A549 (cell line): ENCODE measurements around the gene PPP1R14B. TPM values are rescaled to one million over a fixed set of nuclear protein-coding genes. Genes with fewer than 3 reads are reported as not detected.

Experiments
- ATAC-seq, 2 experiments: fragments of 200-7000 bp in 1 of 2; fragments of >200 bp in 1 of 2; cut with Nextera tagmentation in 1 of 2; cut with Tn5 transposase in 1 of 2; 3 replicates each; pipeline versions ENCODE4 v1.8.0 to v1.9.1; 2018 to 2020; ENCODE audit warnings: mild to moderate bottlenecking in 1 of 2, moderate library complexity in 1 of 2
- CTCF ChIA-PET: fragments of 300-600 bp; sonication (Branson Sonifier 250); formaldehyde crosslinking; extraction: SDS; loops from one replicate; lab custom pipeline; 2021; ENCODE audit warnings: antibody characterized with exemption, inconsistent platforms; lab: Yijun Ruan, JAX
- POLR2A ChIA-PET: fragments of 350-600 bp; formaldehyde crosslinking; extraction: SDS; loops from one replicate; lab custom pipeline; 2021; ENCODE audit warnings: antibody characterized with exemption, inconsistent platforms; lab: Yijun Ruan, JAX
- DNase-seq, 2 experiments: peaks; one replicate each; pipeline versions ENCODE4 v3.0.0 to v3.0.0-alpha.2; 2011 to 2016; ENCODE audit warnings: low read depth in 1 of 2, low spot score in 1 of 2
- FAIRE-seq: peaks from 2 replicates; lab custom pipeline; 2011; peaks lifted over from hg19 to GRCh38; lab: Jason Lieb, UNC
- H3K27ac ChIP-seq, 2 experiments: fragments of >200 bp; sonication (Bioruptor Twin); formaldehyde crosslinking; 3 replicates each; pipeline ENCODE4 v1.5.1; 2016 to 2017
- H3K4me1 ChIP-seq: fragments of >200 bp; sonication (Bioruptor Twin); formaldehyde crosslinking; 3 replicates; pipeline ENCODE4 v1.6.1; 2016
- H3K4me2 ChIP-seq: fragments of >200 bp; sonication (Bioruptor Twin); formaldehyde crosslinking; 3 replicates; pipeline ENCODE4 v1.6.1; 2016
- H3K4me3 ChIP-seq: fragments of >200 bp; sonication (Bioruptor Twin); formaldehyde crosslinking; 3 replicates; pipeline ENCODE4 v1.5.1; 2016
- H3K9me3 ChIP-seq: fragments of >200 bp; sonication (Bioruptor Twin); formaldehyde crosslinking; 3 replicates; pipeline ENCODE4 v1.6.1; 2016
- BCL3 ChIP-seq: fragments of >200 bp; sonication (Bioruptor Twin); formaldehyde crosslinking; IDR thresholded peaks from 3 replicates; pipeline ENCODE4 v1.6.1; 2016
- CEBPB ChIP-seq, 2 experiments: fragments of >200 bp in 1 of 2; sonication (Bioruptor Twin) in 1 of 2; formaldehyde crosslinking in 1 of 2; IDR thresholded peaks; 2 replicates each; pipeline ENCODE4 v1.6.1; 2012 to 2016
- CHD2 ChIP-seq: fragments of 150-350 bp; IDR thresholded peaks from 2 replicates; pipeline ENCODE4 v1.6.1; 2014; ENCODE audit warnings: low read length; ENCODE audit not compliant: partially characterized antibody
- CTCF ChIP-seq: fragments of >200 bp; sonication (Bioruptor Twin); formaldehyde crosslinking; IDR thresholded peaks from 3 replicates; pipeline ENCODE4 v1.5.1; 2016
- E2F6 ChIP-seq: IDR thresholded peaks from 2 replicates; pipeline ENCODE4 v1.6.1; 2012; ENCODE audit warnings: low read depth, borderline replicate concordance
- ELK1 ChIP-seq: fragments of 150-350 bp; IDR thresholded peaks from 2 replicates; pipeline ENCODE4 v1.6.1; 2014; ENCODE audit warnings: low read depth, mild to moderate bottlenecking, low read length
- FOSB ChIP-seq: fragments of 250-450 bp; sonication (Bioruptor Pico); IDR thresholded peaks from 2 replicates; pipeline ENCODE4 v1.5.0; 2020; ENCODE audit warnings: mild to moderate bottlenecking, moderate library complexity
- FOXS1 ChIP-seq: fragments of 250-450 bp; sonication (Bioruptor Pico); IDR thresholded peaks from 2 replicates; pipeline ENCODE4 v1.5.0; 2020; ENCODE audit warnings: mild to moderate bottlenecking, moderate library complexity
- HDAC2 ChIP-seq: fragments of 200-600 bp; sonication (generic); IDR thresholded peaks from 2 replicates; pipeline ENCODE4 v1.6.1; 2016
- HEYL ChIP-seq: fragments of 250-450 bp; sonication (Bioruptor Pico); IDR thresholded peaks from 2 replicates; pipeline ENCODE4 v1.8.0; 2021; ENCODE audit warnings: mild to moderate bottlenecking, moderate library complexity
- JUN ChIP-seq, 2 experiments: fragments of >200 bp; sonication (Bioruptor Twin); formaldehyde crosslinking; IDR thresholded peaks; 2 replicates in 1 of 2; 3 replicates in 1 of 2; pipeline ENCODE4 v1.6.1; 2016 to 2017
- KDM1A ChIP-seq: fragments of 200-600 bp; sonication (generic); IDR thresholded peaks from 2 replicates; pipeline ENCODE4 v1.6.1; 2016; ENCODE audit warnings: low read depth, mild to moderate bottlenecking
- KDM5A ChIP-seq: fragments of 200-600 bp; sonication (generic); IDR thresholded peaks from 2 replicates; pipeline ENCODE4 v1.6.1; 2016; ENCODE audit warnings: antibody characterized with exemption, mild to moderate bottlenecking
- MAX ChIP-seq: IDR thresholded peaks from 2 replicates; pipeline ENCODE4 v1.6.1; 2012
- NFE2L2 ChIP-seq: fragments of 150-350 bp; conservative IDR thresholded peaks from 2 replicates; pipeline ENCODE4 v1.6.1; 2014; ENCODE audit warnings: low read length
- PHF8 ChIP-seq: fragments of 200-600 bp; sonication (generic); IDR thresholded peaks from 2 replicates; pipeline ENCODE4 v1.6.1; 2016; ENCODE audit warnings: low read depth, mild to moderate bottlenecking, antibody characterized with exemption, moderate library complexity, borderline replicate concordance
- RAD21 ChIP-seq, 2 experiments: fragments of >200 bp in 1 of 2; sonication (Bioruptor Twin) in 1 of 2; formaldehyde crosslinking in 1 of 2; IDR thresholded peaks in 1 of 2; conservative IDR thresholded peaks in 1 of 2; 2 replicates in 1 of 2; 3 replicates in 1 of 2; pipeline ENCODE4 v1.6.1; 2012 to 2018; ENCODE audit warnings: inconsistent platforms in 1 of 2
- RARB ChIP-seq: fragments of 250-450 bp; sonication (Bioruptor Pico); IDR thresholded peaks from 2 replicates; pipeline ENCODE4 v1.8.0; 2021; ENCODE audit warnings: mild to moderate bottlenecking, moderate library complexity
- SMC3 ChIP-seq: fragments of >200 bp; sonication (Bioruptor Twin); formaldehyde crosslinking; IDR thresholded peaks from 3 replicates; pipeline ENCODE4 v1.6.1; 2018; ENCODE audit warnings: inconsistent platforms
- WGBS: methylation state at CpG from one replicate; pipeline ENCODE4 v1.1.6; 2017; ENCODE audit errors: missing lambda C conversion rate; 5-methylcytosine and 5-hydroxymethylcytosine counted together
- polyA plus RNA-seq, 4 experiments: library from polyadenylated mRNA; depleted of rRNA in 3 of 4; stranded (reverse); fragments of >200 nt; fragmentation: RNase III in 1 of 4; extraction: RNeasy Plus Mini Kit Qiagen cat#74134 plus additional on column Dnase treatment in 1 of 4; gene quantifications; 2 replicates in 3 of 4; 3 replicates in 1 of 4; pipeline ENCODE4 v1.2.3, GENCODE V29; 2011 to 2017
- TF ChIP-seq, protein P1 (sequence below): fragments of >200 bp; sonication (Bioruptor Twin); formaldehyde crosslinking; IDR thresholded peaks from 2 replicates; pipeline ENCODE4 v1.6.1; 2016
- TF ChIP-seq, protein P2 (sequence below): fragments of 450-650 bp; IDR thresholded peaks from 2 replicates; pipeline ENCODE4 v1.6.1; 2014; ENCODE audit warnings: antibody characterized with exemption

Gene PPP1R14B
- polyA plus RNA-seq, 2 of the 4 experiments (the other 2 are of a cell fraction), result 152 to 154 TPM

GRCh38 chr11:64268025-64268892, 21.5 kb upstream of the PPP1R14B start:
- ChIA-PET CTCF (interaction anchor here (1.1 to 16.0 kb wide), 12 partner anchors 9 to 500 kb away, joined by 3 to 220 read pairs (median 4); partner anchors contain the start of genes CATSPERZ, ESRRA, PLCB3 and PPP1R14B), POLR2A (interaction anchor here (0.8 to 5.9 kb wide), 10 partner anchors 9 to 82 kb away, joined by 3 to 53 read pairs (median 4); partner anchors contain the start of genes BAD, ESRRA, FKBP2 and GPR137)
- TF ChIP-seq MAX, result no peak
- TF ChIP-seq KDM1A, result peak; percentile 71
- Histone ChIP-seq H3K9me3 (no peaks in the 10 kb centered on the region), H3K4me2 (peak overlapping the region; percentile 97), H3K4me1 (peaks cover 26% of the 10 kb centered on the region), H3K27ac (peak overlapping the region; percentile 94 to 97), H3K4me3 (peak overlapping the region; percentile 72)
- 84% methylated on average over 14 of the region's 23 CpGs for WGBS
- ATAC-seq, result peak in 1 of 2 experiments; percentile 1; a peak in 3 of 6 replicates
- FAIRE-seq, result no peak
- DNase-seq, result peak in 1 of 2 experiments; percentile 62

- ChIA-PET POLR2A (interaction anchor here (0.6 to 5.9 kb wide), 4 partner anchors 10 to 34 kb away, joined by 3 to 53 read pairs (median 4); partner anchors contain the start of gene PPP1R14B), CTCF (interaction anchor here (0.5 to 16.0 kb wide), 8 partner anchors 12 to 88 kb away, joined by 3 to 220 read pairs (median 4); partner anchors contain the start of genes CATSPERZ, ESRRA, PLCB3 and PPP1R14B)
- Histone ChIP-seq H3K9me3 (no peaks in the 10 kb centered on the region), H3K4me3 (no peak overlapping the region), H3K4me1 (peaks cover 20% of the 10 kb centered on the region), H3K27ac (peak overlapping the region in 1 of 2 experiments; percentile 94; a peak in 2 of 6 replicates), H3K4me2 (no peak overlapping the region)
- ATAC-seq (no peak), DNase-seq (no peak), FAIRE-seq (no peak)
- no peak for TF ChIP-seq NFE2L2
- TF ChIP-seq SMC3, result no peak
- TF ChIP-seq RAD21 (conservative IDR thresholded peaks at IDR 0.05 in 1 of 2, IDR thresholded peaks at IDR 0.05 in 1 of 2), result no peak
- no peak for TF ChIP-seq FOXS1 (CRISPR knock-in tag)
- TF ChIP-seq CHD2, result no peak
- no peak for TF ChIP-seq PHF8
- no peak for TF ChIP-seq RARB (CRISPR knock-in tag)
- no peak for TF ChIP-seq CTCF
- no peak for TF ChIP-seq BCL3
- TF ChIP-seq, protein P1, sequence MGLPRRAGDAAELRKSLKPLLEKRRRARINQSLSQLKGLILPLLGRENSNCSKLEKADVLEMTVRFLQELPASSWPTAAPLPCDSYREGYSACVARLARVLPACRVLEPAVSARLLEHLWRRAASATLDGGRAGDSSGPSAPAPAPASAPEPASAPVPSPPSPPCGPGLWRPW, result no peak
- TF ChIP-seq HEYL, result no peak
- TF ChIP-seq HDAC2, result no peak
- TF ChIP-seq, protein P2, sequence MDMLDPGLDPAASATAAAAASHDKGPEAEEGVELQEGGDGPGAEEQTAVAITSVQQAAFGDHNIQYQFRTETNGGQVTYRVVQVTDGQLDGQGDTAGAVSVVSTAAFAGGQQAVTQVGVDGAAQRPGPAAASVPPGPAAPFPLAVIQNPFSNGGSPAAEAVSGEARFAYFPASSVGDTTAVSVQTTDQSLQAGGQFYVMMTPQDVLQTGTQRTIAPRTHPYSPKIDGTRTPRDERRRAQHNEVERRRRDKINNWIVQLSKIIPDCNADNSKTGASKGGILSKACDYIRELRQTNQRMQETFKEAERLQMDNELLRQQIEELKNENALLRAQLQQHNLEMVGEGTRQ, result no peak
- TF ChIP-seq ELK1, result no peak
- TF ChIP-seq FOSB (CRISPR knock-in tag), result no peak
- no peak for TF ChIP-seq KDM5A
- no peak for TF ChIP-seq E2F6
- TF ChIP-seq CEBPB (IDR thresholded peaks at IDR 0.05), result no peak
- TF ChIP-seq JUN (IDR thresholded peaks at IDR 0.05), result no peak
- 89% methylated on average over 26 of the region's 27 CpGs for WGBS
Measured at GRCh38 chr11:64267207-64267945, 20.6 kb upstream of the PPP1R14B start.
